ENCODE measurements around the gene MED20.

Gene MED20

GRCh38 chr6:41901882-41902519 lies 18.9 kb downstream of the MED20 start:
- peak; percentile 51 to 61 for DNase-seq

GRCh38 chr6:41900861-41901260 lies 20.1 kb downstream of the MED20 start:
- no peak for DNase-seq

- DNase-seq = no peak
Measured at GRCh38 chr6:41896281-41896680, 24.7 kb downstream of the MED20 start.

- DNase-seq = peak; percentile 89 to 93
Measured at GRCh38 chr6:41895300-41896233, 25.4 kb downstream of the MED20 start, which contains the start of gene USP49. Gene USP49, minus strand, starts transcription at chr6:41895375. Its CDS starts 88,392 bp downstream, at chr6:41806983.

GRCh38 chr6:41894366-41895299 lies 26.3 kb downstream of the MED20 start:
- no peak for DNase-seq

- DNase-seq = no peak
Measured at GRCh38 chr6:41892921-41893564, 27.9 kb downstream of the MED20 start.

GRCh38 chr6:41887331-41887751 lies 33.6 kb downstream of the MED20 start:
- DNase-seq = no peak

GRCh38 chr6:41885930-41886329 lies 35.0 kb downstream of the MED20 start:
- DNase-seq = no peak

GRCh38 chr6:41884957-41885356 lies 36.0 kb downstream of the MED20 start:
- DNase-seq = no peak

GRCh38 chr6:41881506-41881905 lies 39.4 kb downstream of the MED20 start:
- no peak for DNase-seq

- no peak for DNase-seq
Measured at GRCh38 chr6:41878961-41879405, 42.0 kb downstream of the MED20 start.

GRCh38 chr6:41878246-41878645 lies 42.7 kb downstream of the MED20 start:
- DNase-seq = no peak

- DNase-seq = no peak
Measured at GRCh38 chr6:41877051-41877680, 43.8 kb downstream of the MED20 start.

- DNase-seq = no peak
Measured at GRCh38 chr6:41874741-41875140, 46.2 kb downstream of the MED20 start.

GRCh38 chr6:41872147-41872546 lies 48.8 kb downstream of the MED20 start:
- no peak for DNase-seq

GRCh38 chr6:41871691-41872090 lies 49.2 kb downstream of the MED20 start:
- DNase-seq = no peak

GRCh38 chr6:41859356-41859755 lies 61.6 kb downstream of the MED20 start:
- no peak for DNase-seq

- DNase-seq = no peak
Measured at GRCh38 chr6:41858703-41859102, 62.2 kb downstream of the MED20 start.
